ENCODE results near the gene PHAX. TPM values are rescaled to one million over a fixed set of nuclear protein-coding genes. Genes with fewer than 3 reads are reported as not detected.
A peak's percentile ranks its signal among the peaks of the same experiment; 100 is the strongest.
"Not testable (repeated sequence)": the region's sequence is repeated elsewhere in the genome, so short reads cannot be mapped to it uniquely, and the experiment has no call there.

Gene PHAX
- total RNA-seq, 4 donors from 2014 or later = 33.3 to 50.6 (median 38.4) TPM

DNA sequence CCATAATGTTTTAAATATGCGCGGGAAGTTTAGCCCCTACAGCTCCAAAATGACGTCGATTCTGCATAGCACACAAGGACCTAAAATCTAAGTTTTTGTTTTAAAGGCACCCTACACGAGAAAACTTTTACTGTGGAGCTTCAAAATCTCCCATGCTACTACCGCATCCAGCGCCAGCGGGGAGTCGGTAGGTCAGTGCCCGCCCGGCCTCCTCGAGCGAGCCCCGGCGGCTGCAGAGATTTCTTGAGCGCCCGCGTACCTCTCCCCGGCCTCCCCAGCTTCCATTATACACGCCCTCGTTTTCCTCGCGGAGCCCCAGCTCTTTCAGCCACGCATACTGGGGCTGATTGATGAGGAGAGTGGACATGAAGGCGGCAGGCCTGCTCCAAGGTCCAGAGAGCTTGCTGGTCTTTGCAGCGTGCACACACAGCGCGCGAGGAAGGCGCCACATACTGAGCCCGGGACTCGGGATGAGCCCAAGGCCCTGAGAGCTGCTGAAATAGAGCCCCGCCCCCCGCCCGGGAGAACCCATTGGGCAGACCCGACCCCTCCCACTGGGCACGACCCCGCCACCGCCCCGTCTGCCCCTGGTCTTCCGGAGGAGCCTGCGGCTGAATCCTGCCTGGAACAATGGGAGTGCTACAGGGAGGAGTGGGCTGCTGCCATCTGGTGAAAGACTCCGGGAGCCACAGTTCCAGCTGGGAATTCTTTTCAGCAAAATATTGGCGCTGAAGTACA is 5.8 kb upstream of the PHAX start, which contains the start of gene ALDH7A1:
Gene ALDH7A1, minus strand, starts transcription at position 472 of the 738 bp plus-strand sequence. Its CDS starts 21 bp downstream, at position 451.
- intact Hi-C loops (cut with DNase I; ENCODE audit: low total_unique reads) (loop anchor here (1.0 kb wide), 1 partner anchor 12 kb away; no protein-coding TSS in a partner anchor), in situ Hi-C loops (cut with MboI; ENCODE audit: low sequenced_read_pairs in 4 of 4) (no loop called here)
- TF ChIP-seq POLR2A (IDR thresholded peaks at IDR 0.05) = peak in 1 of 2 donors; percentile 46
- TF ChIP-seq, protein P1, sequence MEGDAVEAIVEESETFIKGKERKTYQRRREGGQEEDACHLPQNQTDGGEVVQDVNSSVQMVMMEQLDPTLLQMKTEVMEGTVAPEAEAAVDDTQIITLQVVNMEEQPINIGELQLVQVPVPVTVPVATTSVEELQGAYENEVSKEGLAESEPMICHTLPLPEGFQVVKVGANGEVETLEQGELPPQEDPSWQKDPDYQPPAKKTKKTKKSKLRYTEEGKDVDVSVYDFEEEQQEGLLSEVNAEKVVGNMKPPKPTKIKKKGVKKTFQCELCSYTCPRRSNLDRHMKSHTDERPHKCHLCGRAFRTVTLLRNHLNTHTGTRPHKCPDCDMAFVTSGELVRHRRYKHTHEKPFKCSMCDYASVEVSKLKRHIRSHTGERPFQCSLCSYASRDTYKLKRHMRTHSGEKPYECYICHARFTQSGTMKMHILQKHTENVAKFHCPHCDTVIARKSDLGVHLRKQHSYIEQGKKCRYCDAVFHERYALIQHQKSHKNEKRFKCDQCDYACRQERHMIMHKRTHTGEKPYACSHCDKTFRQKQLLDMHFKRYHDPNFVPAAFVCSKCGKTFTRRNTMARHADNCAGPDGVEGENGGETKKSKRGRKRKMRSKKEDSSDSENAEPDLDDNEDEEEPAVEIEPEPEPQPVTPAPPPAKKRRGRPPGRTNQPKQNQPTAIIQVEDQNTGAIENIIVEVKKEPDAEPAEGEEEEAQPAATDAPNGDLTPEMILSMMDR (IDR thresholded peaks at IDR 0.05 in 4 of 5, conservative IDR thresholded peaks at IDR 0.05 in 1 of 5) = peak in 2 of 5 experiments; percentile 19 to 41
- H3K27me3 ChIP-seq = no peaks in the 10 kb centered on the region
- H3K4me3 ChIP-seq = peak within 1 kb of the TSS; percentile 51 to 85 (median 70)
- no peaks in the 10 kb centered on the region for H3K36me3 ChIP-seq
- no peaks in the 10 kb centered on the region for H3K9me3 ChIP-seq
- H3K27ac ChIP-seq = peak within 1 kb of the TSS; percentile 21 to 69 (median 50)
- ATAC-seq (peak; percentile 90), DNase-seq (peak; percentile 69 to 75)
- peaks cover 8 to 10% of the 10 kb centered on the region in 2 donors for H3K4me1 ChIP-seq

DNA sequence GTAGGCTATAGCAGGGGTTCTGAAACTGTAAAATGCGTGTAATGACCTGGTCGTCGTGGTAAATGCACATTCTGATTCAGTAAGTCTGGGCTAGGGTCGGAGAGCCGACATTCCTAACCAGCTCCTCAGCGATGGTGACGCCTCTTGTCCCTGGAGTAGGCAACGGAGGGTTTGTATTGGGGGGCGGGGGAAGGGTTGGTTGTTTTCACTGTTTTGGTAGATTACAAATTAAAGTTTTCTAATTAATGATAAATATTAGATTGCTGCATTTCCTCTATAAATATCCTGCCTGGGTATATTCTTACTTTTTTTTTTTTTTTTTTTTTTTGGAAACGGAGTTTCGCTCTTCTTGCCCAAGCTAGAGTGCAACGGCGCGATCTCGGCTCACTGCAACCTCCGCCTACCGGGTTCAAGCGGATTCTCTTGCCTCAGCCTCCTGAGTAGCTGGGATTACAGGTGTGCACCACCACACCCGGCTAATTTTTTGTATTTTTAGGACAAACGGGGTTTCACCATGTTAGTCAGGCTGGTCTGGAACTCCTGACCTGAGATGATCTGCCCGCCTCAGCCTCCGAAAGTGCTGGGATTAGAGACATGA is 5.2 kb upstream of the PHAX start:
- H3K27ac ChIP-seq = peak overlapping the region; percentile 21 to 69 (median 50)
- H3K27me3 ChIP-seq = no peaks in the 10 kb centered on the region
- in situ Hi-C loops (cut with MboI; ENCODE audit: low sequenced_read_pairs in 4 of 4) (no loop called here), intact Hi-C loops (cut with DNase I; ENCODE audit: low total_unique reads) (no loop called here)
- ATAC-seq (no peak), DNase-seq (no peak)
- no peak for TF ChIP-seq POLR2A (IDR thresholded peaks at IDR 0.05)
- TF ChIP-seq, protein P1 (IDR thresholded peaks at IDR 0.05 in 4 of 5, conservative IDR thresholded peaks at IDR 0.05 in 1 of 5) = no peak
- peak overlapping the region; percentile 51 to 85 (median 70) for H3K4me3 ChIP-seq
- no peaks in the 10 kb centered on the region for H3K36me3 ChIP-seq
- H3K4me1 ChIP-seq = peaks cover 8 to 14% of the 10 kb centered on the region in 2 donors
- no peaks in the 10 kb centered on the region for H3K9me3 ChIP-seq

DNA sequence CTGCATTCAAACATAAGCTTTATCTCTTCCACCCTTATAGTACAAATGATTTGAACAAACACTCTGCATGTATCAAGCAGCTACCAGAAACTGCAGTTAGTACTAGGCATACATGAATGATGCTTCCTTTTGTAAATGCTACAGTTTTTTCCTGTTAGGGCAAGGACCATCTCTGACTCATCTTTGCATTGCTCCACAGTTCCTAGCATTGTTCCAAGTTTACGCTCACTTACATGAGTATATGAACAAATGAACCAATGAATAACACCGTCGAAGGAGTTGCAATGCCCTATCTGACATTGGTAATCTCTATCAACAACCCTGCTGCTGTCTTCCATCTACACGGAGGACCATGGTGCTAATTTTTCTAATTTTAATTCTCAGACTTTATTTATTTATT is 3.6 kb upstream of the PHAX start:
- intact Hi-C loops (cut with DNase I; ENCODE audit: low total_unique reads) = no loop called here
- H3K4me1 ChIP-seq = peaks cover 15 to 22% of the 10 kb centered on the region in 2 donors
- no peak overlapping the region for H3K4me3 ChIP-seq
- TF ChIP-seq, protein P1 (IDR thresholded peaks at IDR 0.05 in 4 of 5, conservative IDR thresholded peaks at IDR 0.05 in 1 of 5) = no peak
- no peak for TF ChIP-seq POLR2A (IDR thresholded peaks at IDR 0.05)
- in situ Hi-C loops (cut with MboI; ENCODE audit: low sequenced_read_pairs in 4 of 4) = no loop called here
- H3K9me3 ChIP-seq = no peaks in the 10 kb centered on the region
- no peak overlapping the region for H3K27ac ChIP-seq
- ATAC-seq (no peak), DNase-seq (no peak)
- H3K36me3 ChIP-seq = no peaks in the 10 kb centered on the region
- no peaks in the 10 kb centered on the region for H3K27me3 ChIP-seq

DNA sequence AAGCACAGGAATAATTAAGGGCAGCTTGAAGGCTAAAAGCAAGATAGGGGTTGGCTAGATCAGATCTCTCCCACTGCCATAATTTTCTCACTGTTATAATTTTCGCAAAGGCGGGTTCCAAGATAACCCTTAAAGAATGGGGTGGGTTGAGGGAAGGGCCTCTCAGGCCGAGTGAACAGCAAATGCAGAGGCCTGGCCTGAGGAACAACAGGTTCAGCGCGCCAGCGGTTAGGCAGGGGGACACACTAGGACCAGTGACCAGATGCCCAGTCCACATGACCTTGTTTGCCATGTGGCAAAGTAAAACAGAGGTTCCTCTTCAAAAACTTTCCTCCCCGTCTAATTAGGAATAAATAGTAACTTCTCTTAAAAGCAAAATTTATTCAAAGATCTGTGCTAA is 1.2 kb upstream of the PHAX start:
- H3K9me3 ChIP-seq = no peaks in the 10 kb centered on the region
- no peaks in the 10 kb centered on the region for H3K27me3 ChIP-seq
- DNase-seq (no peak), ATAC-seq (no peak)
- peaks cover 0 to 12% of the 10 kb centered on the region in 2 donors for H3K36me3 ChIP-seq
- no peak overlapping the region for H3K27ac ChIP-seq
- intact Hi-C loops (cut with DNase I; ENCODE audit: low total_unique reads) = no loop called here
- H3K4me1 ChIP-seq = peaks cover 12 to 17% of the 10 kb centered on the region in 2 donors
- no peak overlapping the region for H3K4me3 ChIP-seq
- no peak for TF ChIP-seq POLR2A (IDR thresholded peaks at IDR 0.05)
- TF ChIP-seq, protein P1 (IDR thresholded peaks at IDR 0.05 in 4 of 5, conservative IDR thresholded peaks at IDR 0.05 in 1 of 5) = no peak
- in situ Hi-C loops (cut with MboI; ENCODE audit: low sequenced_read_pairs in 4 of 4) = no loop called here

DNA sequence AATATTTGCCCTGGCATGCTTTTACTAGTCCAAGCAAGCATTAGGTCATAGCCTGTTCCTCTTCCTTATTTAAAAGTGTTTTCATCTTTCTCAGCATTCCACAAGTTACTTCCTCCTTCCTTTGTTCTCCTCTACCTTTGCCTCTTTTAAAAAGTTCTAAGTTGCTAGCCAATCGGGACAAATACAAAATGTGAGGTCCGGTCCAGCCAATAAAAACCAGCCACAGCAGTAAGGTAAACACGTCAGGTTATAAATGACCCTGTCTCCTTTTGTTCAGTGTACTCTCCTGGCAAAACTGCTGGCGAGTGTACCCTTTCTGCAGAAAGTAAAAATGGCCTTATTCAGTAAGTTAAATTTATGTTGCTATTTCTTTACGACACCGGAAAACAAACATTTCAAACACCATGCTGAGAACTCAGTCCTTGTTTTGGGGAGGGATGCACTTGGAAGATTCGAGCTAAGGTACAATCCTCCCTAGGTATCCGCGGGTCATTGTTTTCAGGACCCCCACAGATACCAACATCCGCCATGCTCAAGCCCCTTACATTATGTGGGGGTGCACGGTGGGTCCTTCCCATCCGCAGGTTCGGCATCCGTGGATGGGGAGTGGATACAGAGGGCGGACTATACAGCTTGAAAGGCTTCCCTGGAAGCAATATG is 646 bp upstream of the PHAX start:
- Histone ChIP-seq H3K4me1 (peaks cover 16 to 20% of the 10 kb centered on the region in 2 donors), H3K4me3 (peak overlapping the region; percentile 83 to 97 (median 91)), H3K27ac (peak overlapping the region; percentile 77 to 89 (median 81)), H3K36me3 (peaks cover 0 to 18% of the 10 kb centered on the region in 2 donors)
- H3K9me3 ChIP-seq; H3K27me3 ChIP-seq; DNase-seq; in situ Hi-C loops (cut with MboI; ENCODE audit: low sequenced_read_pairs in 4 of 4): not testable (repeated sequence)
- intact Hi-C loops (cut with DNase I; ENCODE audit: low total_unique reads) = loop anchor here (2.0 to 5.0 kb wide), 2 partner anchors 177 to 261 kb away; partner anchors contain the start of gene LMNB1
- peak in 1 of 2 donors; percentile 22 for ATAC-seq

Data from gastrocnemius medialis (tissue), 4 donors.